ENCODE data around the gene HPCAL1. TPM values are rescaled to one million over a fixed set of nuclear protein-coding genes. Genes with fewer than 3 reads are reported as not detected.

Gene HPCAL1
- total and polyA plus RNA-seq, 10 of the 15 experiments (the other 5 are each of a cell fraction or from before 2014, with no cell fraction given) = 0.40 to 12.8 (median 7.9) TPM

DNA sequence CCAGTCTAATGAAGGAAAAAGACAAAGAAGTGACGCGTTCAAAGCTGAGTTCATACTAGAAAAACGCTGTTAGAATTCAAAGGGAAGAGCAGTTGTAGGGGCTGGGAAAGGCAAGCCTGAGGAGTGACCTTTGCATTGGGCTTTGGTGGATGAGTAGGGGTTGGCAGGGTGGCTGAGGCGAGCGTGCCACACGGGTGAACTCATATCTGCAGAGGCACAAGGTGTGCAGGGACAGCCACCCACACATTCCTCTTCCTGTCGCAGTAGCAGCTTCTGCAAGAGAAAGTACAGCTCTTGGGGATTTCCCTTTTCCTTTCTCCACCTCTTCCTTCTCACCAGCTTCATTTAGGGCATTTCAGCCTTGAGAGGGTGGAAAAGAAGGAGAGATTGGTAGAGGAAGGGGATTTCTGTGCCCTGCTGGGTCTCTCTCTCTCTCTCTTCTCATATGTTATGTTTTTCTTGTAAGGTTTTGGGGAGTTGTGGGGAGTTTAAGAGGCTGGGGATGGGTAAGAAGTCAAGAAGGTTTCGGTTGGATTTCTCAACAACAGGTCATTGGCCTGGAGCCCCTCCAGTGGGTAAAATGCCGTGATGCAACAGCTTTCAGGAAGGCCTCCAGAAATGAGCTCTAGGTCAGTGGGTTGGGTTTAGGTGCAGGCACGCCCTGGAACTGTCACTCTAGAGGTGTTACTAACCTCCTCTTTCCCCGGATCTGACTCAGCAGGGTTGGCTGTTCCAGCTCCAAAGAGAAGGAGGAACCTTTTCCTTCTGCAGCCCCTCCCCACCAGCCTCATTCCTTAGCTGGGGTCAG lies 105.3 kb downstream of the HPCAL1 start (continued):
- TF ChIP-seq NBN (IDR thresholded peaks at IDR 0.05) (peak; percentile 75), PAX5 (IDR thresholded peaks at IDR 0.05; ENCODE audit: borderline replicate concordance, low read depth, low read length) (no peak; the same call in 1 of the 2 replicates), BHLHE40 (IDR thresholded peaks at IDR 0.05; ENCODE audit: borderline replicate concordance in 1 of 2, low read depth in 2 of 2, low read length in 1 of 2) (peak; percentile 69 to 84), SP1 (IDR thresholded peaks at IDR 0.05; ENCODE audit: low read depth, low read length) (peak; percentile 42), RUNX3 (IDR thresholded peaks at IDR 0.05; ENCODE audit: low read length) (peak; percentile 25), BCLAF1 (IDR thresholded peaks at IDR 0.05) (no peak), STAT3 (IDR thresholded peaks at IDR 0.05; ENCODE audit: low read depth, low read length) (no peak), PAX8 (IDR thresholded peaks at IDR 0.05) (no peak), CEBPB (IDR thresholded peaks at IDR 0.05; ENCODE audit: borderline replicate concordance in 1 of 2, low read depth in 2 of 2, low read length in 2 of 2) (no peak), TCF12 (IDR thresholded peaks at IDR 0.05; ENCODE audit: low read depth, low read length) (0 out of 2 replicates have a peak, but pooled peaks have one; percentile 7), EGR1 (IDR thresholded peaks at IDR 0.05; ENCODE audit: borderline replicate concordance in 1 of 2, low read depth in 2 of 2, low read length in 2 of 2) (peak in 1 of 2 experiments; percentile 88; a peak in 2 of 3 replicates), MTA2 (IDR thresholded peaks at IDR 0.05; ENCODE audit: low read depth) (peak; percentile 14; the same call in 1 of the 2 replicates), USF1 (IDR thresholded peaks at IDR 0.05; ENCODE audit: borderline replicate concordance, extremely low read length, insufficient read depth, low read depth, low read length) (no peak), KAT2A (conservative IDR thresholded peaks at IDR 0.05; ENCODE audit: control insufficient read depth, low read depth, low read length) (no peak), SMAD5 (IDR thresholded peaks at IDR 0.05; ENCODE audit: low read depth) (no peak)
- TF ChIP-seq, protein P1, sequence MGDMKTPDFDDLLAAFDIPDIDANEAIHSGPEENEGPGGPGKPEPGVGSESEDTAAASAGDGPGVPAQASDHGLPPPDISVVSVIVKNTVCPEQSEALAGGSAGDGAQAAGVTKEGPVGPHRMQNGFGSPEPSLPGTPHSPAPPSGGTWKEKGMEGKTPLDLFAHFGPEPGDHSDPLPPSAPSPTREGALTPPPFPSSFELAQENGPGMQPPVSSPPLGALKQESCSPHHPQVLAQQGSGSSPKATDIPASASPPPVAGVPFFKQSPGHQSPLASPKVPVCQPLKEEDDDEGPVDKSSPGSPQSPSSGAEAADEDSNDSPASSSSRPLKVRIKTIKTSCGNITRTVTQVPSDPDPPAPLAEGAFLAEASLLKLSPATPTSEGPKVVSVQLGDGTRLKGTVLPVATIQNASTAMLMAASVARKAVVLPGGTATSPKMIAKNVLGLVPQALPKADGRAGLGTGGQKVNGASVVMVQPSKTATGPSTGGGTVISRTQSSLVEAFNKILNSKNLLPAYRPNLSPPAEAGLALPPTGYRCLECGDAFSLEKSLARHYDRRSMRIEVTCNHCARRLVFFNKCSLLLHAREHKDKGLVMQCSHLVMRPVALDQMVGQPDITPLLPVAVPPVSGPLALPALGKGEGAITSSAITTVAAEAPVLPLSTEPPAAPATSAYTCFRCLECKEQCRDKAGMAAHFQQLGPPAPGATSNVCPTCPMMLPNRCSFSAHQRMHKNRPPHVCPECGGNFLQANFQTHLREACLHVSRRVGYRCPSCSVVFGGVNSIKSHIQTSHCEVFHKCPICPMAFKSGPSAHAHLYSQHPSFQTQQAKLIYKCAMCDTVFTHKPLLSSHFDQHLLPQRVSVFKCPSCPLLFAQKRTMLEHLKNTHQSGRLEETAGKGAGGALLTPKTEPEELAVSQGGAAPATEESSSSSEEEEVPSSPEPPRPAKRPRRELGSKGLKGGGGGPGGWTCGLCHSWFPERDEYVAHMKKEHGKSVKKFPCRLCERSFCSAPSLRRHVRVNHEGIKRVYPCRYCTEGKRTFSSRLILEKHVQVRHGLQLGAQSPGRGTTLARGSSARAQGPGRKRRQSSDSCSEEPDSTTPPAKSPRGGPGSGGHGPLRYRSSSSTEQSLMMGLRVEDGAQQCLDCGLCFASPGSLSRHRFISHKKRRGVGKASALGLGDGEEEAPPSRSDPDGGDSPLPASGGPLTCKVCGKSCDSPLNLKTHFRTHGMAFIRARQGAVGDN (IDR thresholded peaks at IDR 0.05) = peak; percentile 41; the same call in 1 of the 2 replicates
- TF ChIP-seq, protein P2, sequence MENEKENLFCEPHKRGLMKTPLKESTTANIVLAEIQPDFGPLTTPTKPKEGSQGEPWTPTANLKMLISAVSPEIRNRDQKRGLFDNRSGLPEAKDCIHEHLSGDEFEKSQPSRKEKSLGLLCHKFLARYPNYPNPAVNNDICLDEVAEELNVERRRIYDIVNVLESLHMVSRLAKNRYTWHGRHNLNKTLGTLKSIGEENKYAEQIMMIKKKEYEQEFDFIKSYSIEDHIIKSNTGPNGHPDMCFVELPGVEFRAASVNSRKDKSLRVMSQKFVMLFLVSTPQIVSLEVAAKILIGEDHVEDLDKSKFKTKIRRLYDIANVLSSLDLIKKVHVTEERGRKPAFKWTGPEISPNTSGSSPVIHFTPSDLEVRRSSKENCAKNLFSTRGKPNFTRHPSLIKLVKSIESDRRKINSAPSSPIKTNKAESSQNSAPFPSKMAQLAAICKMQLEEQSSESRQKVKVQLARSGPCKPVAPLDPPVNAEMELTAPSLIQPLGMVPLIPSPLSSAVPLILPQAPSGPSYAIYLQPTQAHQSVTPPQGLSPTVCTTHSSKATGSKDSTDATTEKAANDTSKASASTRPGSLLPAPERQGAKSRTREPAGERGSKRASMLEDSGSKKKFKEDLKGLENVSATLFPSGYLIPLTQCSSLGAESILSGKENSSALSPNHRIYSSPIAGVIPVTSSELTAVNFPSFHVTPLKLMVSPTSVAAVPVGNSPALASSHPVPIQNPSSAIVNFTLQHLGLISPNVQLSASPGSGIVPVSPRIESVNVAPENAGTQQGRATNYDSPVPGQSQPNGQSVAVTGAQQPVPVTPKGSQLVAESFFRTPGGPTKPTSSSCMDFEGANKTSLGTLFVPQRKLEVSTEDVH (IDR thresholded peaks at IDR 0.05; ENCODE audit: low read depth, partially characterized antibody) = peak; percentile 42
